Stomach (tissue), 4 donors: ENCODE measurements around the gene SYTL5.

Source experiments
- CTCF ChIP-seq, 7 experiments: fragments of 450-650 bp in 4 of 7; fragments of 200-600 bp in 3 of 7; sonication (generic) in 3 of 7; IDR thresholded peaks; one replicate each; pipeline ENCODE4 v1.5.1; 2016 to 2019; ENCODE audit warnings: antibody characterized with exemption in 7 of 7, control low read depth in 2 of 7, mild to moderate bottlenecking in 1 of 7
- EP300 ChIP-seq: sonication (generic); formaldehyde crosslinking; IDR thresholded peaks from one replicate; pipeline ENCODE4 v1.6.1; 2017; ENCODE audit warnings: antibody characterized with exemption
- POLR2A ChIP-seq, 4 donors: fragments of 450-650 bp; IDR thresholded peaks; one replicate each; pipeline ENCODE4 v1.6.1; 2016; ENCODE audit warnings: antibody characterized with exemption in 4 of 4, control low read depth in 2 of 4, mild to moderate bottlenecking in 1 of 4, moderate library complexity in 1 of 4

GRCh38 chrX:38142610-38143009, 136.3 kb downstream of the SYTL5 start:
- TF ChIP-seq CTCF (IDR thresholded peaks at IDR 0.05) (no peak), POLR2A (IDR thresholded peaks at IDR 0.05) (no peak), EP300 (no peak)
